Activated T-cell treated with anti-CD3 and anti-CD28 coated beads, Interleukin-2, amount 50 U/mL, for 48 hours (primary cell): ENCODE data around the gene NCAPG2.

ENCODE experiments used
- DNase-seq, 2 experiments: peaks; one replicate each; pipeline ENCODE4 v3.0.0-alpha.2; 2020

Gene NCAPG2

GRCh38 chr7:158704524-158705233 lies at the start of gene NCAPG2:
Gene NCAPG2 (minus strand): TSS chr7:158704804. CDS start chr7:158701899, 2,905 bp downstream.
- peak; percentile 98 to 99 for DNase-seq

GRCh38 chr7:158753900-158754299 lies 49.3 kb upstream of the NCAPG2 start:
- DNase-seq = no peak

- no peak for DNase-seq
Observed at GRCh38 chr7:158751751-158752150, 47.1 kb upstream of the NCAPG2 start.

- DNase-seq = no peak
Observed at GRCh38 chr7:158751199-158751598, 46.6 kb upstream of the NCAPG2 start.

GRCh38 chr7:158750702-158751101 lies 46.1 kb upstream of the NCAPG2 start:
- DNase-seq = no peak

GRCh38 chr7:158749396-158749795 lies 44.8 kb upstream of the NCAPG2 start:
- no peak for DNase-seq

GRCh38 chr7:158748335-158748734 lies 43.7 kb upstream of the NCAPG2 start:
- no peak for DNase-seq

GRCh38 chr7:158747408-158747807 lies 42.8 kb upstream of the NCAPG2 start:
- no peak for DNase-seq

- no peak for DNase-seq
Observed at GRCh38 chr7:158746957-158747356, 42.4 kb upstream of the NCAPG2 start.

GRCh38 chr7:158745057-158745715 lies 40.6 kb upstream of the NCAPG2 start:
- DNase-seq = no peak

GRCh38 chr7:158744070-158744469 lies 39.5 kb upstream of the NCAPG2 start:
- DNase-seq = no peak

GRCh38 chr7:158743219-158743618 lies 38.6 kb upstream of the NCAPG2 start:
- DNase-seq = no peak

- no peak for DNase-seq
Observed at GRCh38 chr7:158742065-158742821, 37.6 kb upstream of the NCAPG2 start.

GRCh38 chr7:158741294-158741666 lies 36.7 kb upstream of the NCAPG2 start:
- DNase-seq = no peak

- DNase-seq = no peak
Observed at GRCh38 chr7:158740657-158741293, 36.2 kb upstream of the NCAPG2 start.

- no peak for DNase-seq
Observed at GRCh38 chr7:158740013-158740656, 35.5 kb upstream of the NCAPG2 start.

- DNase-seq = no peak
Observed at GRCh38 chr7:158738841-158739240, 34.2 kb upstream of the NCAPG2 start.

- no peak for DNase-seq
Observed at GRCh38 chr7:158737064-158737695, 32.6 kb upstream of the NCAPG2 start.

GRCh38 chr7:158735935-158736334 lies 31.3 kb upstream of the NCAPG2 start:
- DNase-seq = no peak

- no peak for DNase-seq
Observed at GRCh38 chr7:158734861-158735260, 30.3 kb upstream of the NCAPG2 start.

GRCh38 chr7:158733775-158734494 lies 29.3 kb upstream of the NCAPG2 start:
- DNase-seq = no peak

GRCh38 chr7:158733220-158733519 lies 28.6 kb upstream of the NCAPG2 start:
- DNase-seq = no peak
